Activated CD4-positive, alpha-beta T cell treated with anti-CD3 and anti-CD28 coated beads, Interleukin-10, Interleukin-2, amounts not matched to agents 100 ng/mL and 50 ng/mL, durations not matched to agents 16 hours and 8 hours (primary cell): Measurements from ENCODE around the gene TPST2.

Experiments used
- DNase-seq: peaks from one replicate; pipeline ENCODE4 v3.0.0-alpha.2; 2020

TPST2 gene

DNA sequence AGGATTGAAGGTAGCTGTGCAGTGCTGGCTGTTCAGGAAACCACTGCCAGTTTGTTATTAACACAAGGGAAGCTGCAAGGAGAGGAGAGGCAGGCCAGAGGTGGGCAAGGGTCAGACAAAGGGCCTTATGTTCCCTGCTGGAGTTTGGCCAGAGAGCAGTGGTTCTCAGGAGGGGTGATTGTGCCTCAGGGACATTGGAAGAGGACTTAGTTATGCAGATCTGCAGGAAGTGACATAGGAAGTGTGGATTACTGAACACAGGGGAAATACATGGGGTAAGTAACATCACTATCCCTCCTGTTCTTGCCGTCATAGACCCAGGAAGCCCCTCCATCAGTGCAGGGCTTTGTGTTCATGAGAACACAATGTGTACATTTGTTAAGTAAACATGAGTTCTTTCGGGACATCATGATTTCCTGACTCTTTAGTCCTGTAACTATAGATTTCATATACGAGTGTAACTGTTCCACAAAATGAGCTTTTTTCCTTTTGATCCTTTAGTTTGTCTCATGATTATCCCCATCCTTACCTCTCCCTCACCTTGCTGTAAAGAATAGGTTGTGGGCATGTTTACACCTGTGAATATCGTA is 100.4 kb downstream of the TPST2 start:
- no peak for DNase-seq

DNA sequence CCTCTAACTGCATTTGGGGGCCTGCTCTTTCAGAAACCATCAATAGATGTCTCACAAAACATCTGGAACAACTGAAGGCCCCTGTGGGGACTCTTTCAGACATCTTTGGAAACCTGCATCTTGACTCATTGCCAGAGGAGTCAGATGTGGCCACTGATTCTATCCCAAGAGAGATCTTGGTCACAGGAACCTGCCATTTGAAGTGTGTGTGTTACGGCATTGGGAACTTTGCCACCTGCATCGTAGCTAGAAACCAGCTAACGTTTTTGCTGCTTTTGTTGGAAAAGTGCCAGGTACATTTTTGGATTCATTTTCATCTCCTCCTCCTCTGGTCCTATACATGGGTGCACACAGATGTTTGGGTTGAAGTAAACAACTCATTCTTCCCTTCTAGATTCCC is 101.9 kb downstream of the TPST2 start:
- no peak for DNase-seq

DNA sequence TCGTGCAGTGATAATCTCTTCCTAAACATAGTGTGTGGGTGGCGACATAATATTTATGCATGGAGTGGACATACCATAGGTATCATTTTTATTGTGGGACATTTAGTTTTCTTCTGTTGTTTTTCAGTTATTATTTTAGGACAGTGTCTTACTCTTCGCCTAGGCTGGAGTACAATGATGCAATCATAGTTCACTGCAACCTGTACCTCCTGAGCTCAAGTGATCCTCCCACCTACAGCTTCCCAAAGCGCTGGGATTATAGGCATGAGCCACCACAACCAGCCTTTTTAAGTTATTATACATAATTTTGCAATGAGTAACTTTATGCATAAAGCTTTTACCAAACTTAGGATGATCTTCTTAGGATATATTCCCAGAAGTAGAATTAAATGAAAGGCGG is 103.5 kb downstream of the TPST2 start:
- DNase-seq = no peak

DNA sequence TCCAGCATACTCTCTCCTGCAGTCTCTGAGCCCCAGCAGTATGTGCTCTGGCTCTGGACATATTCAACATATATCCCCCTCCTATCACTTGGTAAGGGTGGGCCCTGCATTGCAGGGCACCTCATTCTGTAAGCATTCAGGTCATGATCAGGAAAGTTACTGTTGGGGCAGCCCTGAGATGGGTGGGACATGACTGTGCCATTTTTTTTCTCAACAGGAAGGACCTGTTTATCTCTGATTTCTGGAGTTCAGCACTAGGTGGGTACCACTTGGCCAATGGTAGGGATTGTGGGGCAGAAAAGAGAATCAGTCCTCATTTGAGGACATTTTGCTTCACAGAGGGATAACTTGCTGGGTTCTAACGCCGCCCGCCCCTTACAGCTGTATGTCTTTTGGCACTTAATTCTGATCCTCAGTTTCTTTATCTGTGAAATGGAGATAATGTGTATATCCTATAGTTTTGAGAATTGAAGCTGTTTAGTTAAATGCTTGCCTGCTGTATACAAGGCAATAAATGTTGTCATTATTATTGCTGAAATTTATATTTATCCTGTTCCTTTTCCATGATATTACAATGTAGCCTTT is 104.0 kb downstream of the TPST2 start:
- no peak for DNase-seq

GRCh38 chr22:26485013-26485412 is 104.9 kb downstream of the TPST2 start:
- no peak for DNase-seq

GRCh38 chr22:26484360-26484706 is 105.6 kb downstream of the TPST2 start:
- peak; percentile 35 for DNase-seq

GRCh38 chr22:26483439-26484359 is 106.2 kb downstream of the TPST2 start, which contains the start of the genes HPS4 and SRRD:
TSS of gene HPS4 (minus strand) at chr22:26483783. CDS start at chr22:26481762, 2,021 bp downstream.
TSS of gene SRRD (plus strand) at chr22:26483877. CDS start at chr22:26483891, 14 bp downstream.
- DNase-seq = peak; percentile 94

DNA sequence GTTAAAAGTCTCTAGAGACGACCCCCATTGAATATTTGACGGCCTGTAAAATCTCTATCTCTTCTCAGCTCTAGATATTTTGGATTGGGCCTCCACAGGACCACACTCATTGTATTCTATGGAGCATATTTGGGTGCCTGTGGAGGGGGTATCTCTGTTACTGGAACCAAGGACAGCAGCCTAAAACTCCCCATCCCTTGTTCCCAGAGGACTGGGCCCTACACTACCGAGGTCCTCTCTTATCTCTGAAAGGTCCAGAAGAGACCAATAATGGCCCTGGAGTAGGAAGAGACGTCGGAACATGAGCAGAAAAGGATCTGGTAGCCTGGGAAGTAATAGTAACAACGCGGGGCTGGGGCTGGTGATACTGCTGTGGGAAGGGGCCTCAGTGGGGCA is 106.9 kb downstream of the TPST2 start:
- no peak for DNase-seq

GRCh38 chr22:26482161-26482560 is 107.8 kb downstream of the TPST2 start:
- peak; percentile 31 for DNase-seq

DNA sequence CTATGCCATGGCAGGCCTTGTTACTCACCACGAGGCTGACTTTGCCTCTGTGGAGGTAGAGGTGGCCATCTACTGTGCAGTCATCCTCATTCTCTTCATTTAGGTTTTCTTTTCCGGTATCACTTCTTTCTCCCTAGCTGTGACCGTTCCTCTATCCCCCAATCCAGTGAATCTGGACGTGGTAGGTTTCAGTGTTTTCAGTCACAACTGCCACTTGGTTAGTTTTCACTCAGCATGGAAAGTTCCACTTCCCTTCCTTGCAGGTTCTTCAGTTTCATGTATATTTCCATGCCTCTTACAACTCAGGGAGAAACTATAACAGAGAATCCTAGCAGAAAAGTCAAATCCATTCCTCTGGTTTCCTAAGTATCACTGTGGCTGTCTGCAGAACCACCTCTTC is 108.2 kb downstream of the TPST2 start:
- peak; percentile 66 for DNase-seq

GRCh38 chr22:26481112-26481693 is 108.7 kb downstream of the TPST2 start:
- no peak for DNase-seq

- no peak for DNase-seq
These were observed 109.4 kb downstream of the TPST2 start for GRCh38 chr22:26480611-26480932.

- DNase-seq = peak; percentile 26
These were observed 109.9 kb downstream of the TPST2 start for GRCh38 chr22:26479792-26480610.

DNA sequence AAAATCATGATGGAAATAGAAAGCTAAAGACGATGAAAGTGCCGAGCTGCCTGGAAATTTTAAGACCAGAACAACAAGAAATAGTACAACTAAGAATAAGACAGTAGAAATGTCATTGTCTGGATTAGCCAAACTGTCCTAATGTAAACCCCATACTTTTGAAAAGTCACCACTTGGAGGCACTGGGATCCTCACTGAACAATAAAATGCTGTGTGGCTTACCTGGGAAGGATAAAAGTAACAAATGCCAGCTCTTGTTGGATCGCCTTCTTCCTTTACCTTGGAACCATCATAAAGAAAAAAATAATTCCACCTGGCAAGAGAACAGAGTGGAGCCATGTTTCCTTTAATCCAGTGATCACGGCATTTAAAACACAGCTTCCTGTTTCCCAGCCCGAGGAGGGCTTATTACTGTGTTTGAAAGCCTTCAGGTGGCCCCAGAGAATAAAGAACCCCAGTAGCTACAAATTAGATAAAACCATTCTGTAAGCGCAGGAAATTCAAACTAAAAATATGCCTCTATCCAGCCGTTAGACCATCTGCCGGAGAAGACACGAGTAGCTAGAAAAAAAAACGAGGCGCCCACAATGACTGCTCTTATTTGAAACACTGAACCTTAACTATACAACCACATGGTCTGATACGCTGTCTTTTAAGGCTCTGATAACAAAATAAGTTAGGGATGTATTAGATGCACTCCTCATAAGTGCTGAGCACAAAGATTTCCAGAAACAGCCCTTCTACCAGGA is 110.7 kb downstream of the TPST2 start:
- peak; percentile 19 for DNase-seq

DNA sequence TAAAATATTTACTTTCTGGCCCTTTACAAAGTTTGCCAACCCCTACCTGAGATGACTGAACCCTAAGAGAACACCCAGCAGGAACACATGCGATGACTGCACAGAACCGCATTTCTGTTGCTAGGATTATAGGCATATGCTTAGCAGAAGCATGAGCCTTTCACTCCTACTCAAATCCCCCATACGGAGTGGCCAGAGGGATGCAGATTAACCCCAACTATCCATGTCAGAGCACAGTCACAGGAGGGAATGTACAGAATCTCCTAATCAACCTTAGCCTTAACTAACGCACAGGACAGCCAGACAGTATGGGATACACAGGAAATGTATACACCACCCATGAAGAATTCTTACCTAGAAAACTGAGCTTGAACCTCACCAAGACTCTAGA is 112.6 kb downstream of the TPST2 start:
- DNase-seq = peak; percentile 28

GRCh38 chr22:26476705-26477340 is 113.1 kb downstream of the TPST2 start:
- DNase-seq = peak; percentile 73

DNA sequence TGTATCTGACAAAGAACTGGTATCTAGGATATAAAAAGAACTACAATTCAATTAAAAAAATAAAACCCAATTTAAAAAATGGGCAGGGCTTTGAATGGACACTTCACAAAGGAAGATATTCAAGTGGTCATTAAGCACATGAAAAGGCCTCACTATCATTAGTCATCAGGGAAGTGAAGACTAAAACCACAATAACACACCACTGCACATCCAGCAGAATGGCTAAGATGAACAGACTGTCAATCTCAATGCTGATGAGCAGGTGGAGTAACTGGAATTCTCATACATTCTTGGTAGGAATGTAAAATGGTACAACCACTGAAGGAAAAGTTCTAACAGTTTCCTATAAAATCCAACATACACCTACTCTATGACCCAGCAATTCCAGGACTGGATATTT is 115.2 kb downstream of the TPST2 start:
- DNase-seq = peak; percentile 23
